ENCODE results near the gene DNAJC28. TPM values are rescaled to one million over a fixed set of nuclear protein-coding genes. Genes with fewer than 3 reads are reported as not detected.
A peak's percentile ranks its signal among the peaks of the same experiment; 100 is the strongest.

The DNAJC28 gene
- total RNA-seq, 3 donors from 2014 or later = 1.9 to 3.0 (median 2.9) TPM

- Histone ChIP-seq H3K4me1 (ENCODE audit: low read depth) (no peaks in the 10 kb centered on the region), H3K9me3 (no peaks in the 10 kb centered on the region), H3K36me3 (ENCODE audit: low read depth) (no peaks in the 10 kb centered on the region), H3K4me3 (no peak overlapping the region)
- intact Hi-C loops (cut with DNase I, micrococcal nuclease) = no loop called here
- ATAC-seq (no peak), DNase-seq (no peak)
- TF ChIP-seq CTCF (IDR thresholded peaks at IDR 0.05) = no peak
Measured at GRCh38 chr21:33531007-33531406, 39.5 kb upstream of the DNAJC28 start.

GRCh38 chr21:33522953-33523349, 31.4 kb upstream of the DNAJC28 start:
- intact Hi-C loops (cut with DNase I, micrococcal nuclease) = no loop called here
- Histone ChIP-seq H3K4me3 (no peak overlapping the region), H3K9me3 (no peaks in the 10 kb centered on the region), H3K36me3 (ENCODE audit: low read depth) (no peaks in the 10 kb centered on the region), H3K4me1 (ENCODE audit: low read depth) (no peaks in the 10 kb centered on the region)
- no peak for DNase-seq
- TF ChIP-seq CTCF (IDR thresholded peaks at IDR 0.05) = no peak
- ATAC-seq = no peak

- Histone ChIP-seq H3K36me3 (ENCODE audit: low read depth) (no peaks in the 10 kb centered on the region), H3K4me1 (ENCODE audit: low read depth) (no peaks in the 10 kb centered on the region), H3K9me3 (no peaks in the 10 kb centered on the region), H3K4me3 (no peak overlapping the region)
- DNase-seq (no peak), ATAC-seq (no peak)
- intact Hi-C loops (cut with DNase I, micrococcal nuclease) = no loop called here
- no peak for TF ChIP-seq CTCF (IDR thresholded peaks at IDR 0.05)
Measured at GRCh38 chr21:33522297-33522952, 30.9 kb upstream of the DNAJC28 start.

GRCh38 chr21:33518899-33519298, 27.4 kb upstream of the DNAJC28 start:
- Histone ChIP-seq H3K4me3 (no peak overlapping the region), H3K9me3 (no peaks in the 10 kb centered on the region), H3K4me1 (ENCODE audit: low read depth) (no peaks in the 10 kb centered on the region), H3K36me3 (ENCODE audit: low read depth) (no peaks in the 10 kb centered on the region)
- ATAC-seq (no peak), DNase-seq (no peak)
- no peak for TF ChIP-seq CTCF (IDR thresholded peaks at IDR 0.05)
- intact Hi-C loops (cut with DNase I, micrococcal nuclease) = no loop called here

GRCh38 chr21:33514229-33514628, 22.7 kb upstream of the DNAJC28 start:
- intact Hi-C loops (cut with DNase I, micrococcal nuclease) = no loop called here
- TF ChIP-seq CTCF (IDR thresholded peaks at IDR 0.05) = no peak
- no peak overlapping the region for H3K4me3 ChIP-seq
- DNase-seq (no peak), ATAC-seq (peak; percentile 57)
- H3K9me3 ChIP-seq = no peaks in the 10 kb centered on the region
- no peaks in the 10 kb centered on the region for H3K36me3 ChIP-seq (ENCODE audit: low read depth)
- H3K4me1 ChIP-seq (ENCODE audit: low read depth) = no peaks in the 10 kb centered on the region

GRCh38 chr21:33512481-33512880, 21.0 kb upstream of the DNAJC28 start:
- DNase-seq (no peak), ATAC-seq (no peak)
- TF ChIP-seq CTCF (IDR thresholded peaks at IDR 0.05) = no peak
- Histone ChIP-seq H3K9me3 (no peaks in the 10 kb centered on the region), H3K4me3 (no peak overlapping the region), H3K36me3 (ENCODE audit: low read depth) (no peaks in the 10 kb centered on the region), H3K4me1 (ENCODE audit: low read depth) (no peaks in the 10 kb centered on the region)
- intact Hi-C loops (cut with DNase I, micrococcal nuclease) = no loop called here

Data from mucosa of descending colon (tissue), 3 donors.